ENCODE measurements around the gene GTF2B. TPM values are rescaled to one million over a fixed set of nuclear protein-coding genes. Genes with fewer than 3 reads are reported as not detected.
A peak's percentile ranks its signal among the peaks of the same experiment; 100 is the strongest.
"Not testable (repeated sequence)": the region's sequence is repeated elsewhere in the genome, so short reads cannot be mapped to it uniquely, and the experiment has no call there.

Gene GTF2B
- total and polyA plus RNA-seq, 2 donors (not counting 1 experiment from before 2014, with no cell fraction given): 37.8 to 42.2 TPM

DNA sequence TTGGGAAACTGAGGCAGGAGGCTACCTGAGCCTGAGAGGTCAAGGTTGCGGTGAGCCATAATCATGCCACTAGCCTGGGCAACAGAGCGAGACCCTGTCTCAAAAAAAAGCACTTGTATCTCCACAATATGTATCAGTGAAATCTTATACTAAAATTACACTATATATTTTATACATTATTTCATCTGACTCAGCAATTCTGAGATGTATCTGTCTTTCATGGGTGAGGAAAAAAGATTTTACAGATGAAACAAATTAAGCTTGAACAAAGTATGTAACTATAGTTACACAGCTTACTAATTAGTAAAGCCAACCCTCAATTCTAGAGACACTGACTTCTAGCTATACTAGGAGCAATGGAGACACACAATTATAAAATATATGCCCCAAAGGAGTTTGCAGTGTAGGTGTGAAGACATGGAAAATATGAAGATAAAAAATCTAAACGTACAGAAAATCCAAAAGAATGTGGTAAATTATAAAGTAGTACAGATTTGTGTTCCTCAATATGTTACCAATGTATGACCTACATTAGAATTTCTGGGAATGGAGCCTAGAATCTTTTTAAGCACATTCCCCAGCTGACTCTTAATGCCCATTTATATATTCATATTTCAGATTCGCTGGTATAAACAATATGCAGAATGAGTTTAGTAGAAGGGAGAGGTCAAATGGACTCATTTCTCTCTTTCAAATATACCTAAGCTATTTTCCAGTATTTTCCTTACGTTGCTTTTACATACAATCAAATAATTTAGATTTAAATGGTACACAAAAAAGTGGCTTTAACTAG, 14.6 kb downstream of the GTF2B start:
- H3K79me2 ChIP-seq (ENCODE audit: control insufficient read depth, insufficient read depth, low read length): peaks cover 11% of the 10 kb centered on the region

DNA sequence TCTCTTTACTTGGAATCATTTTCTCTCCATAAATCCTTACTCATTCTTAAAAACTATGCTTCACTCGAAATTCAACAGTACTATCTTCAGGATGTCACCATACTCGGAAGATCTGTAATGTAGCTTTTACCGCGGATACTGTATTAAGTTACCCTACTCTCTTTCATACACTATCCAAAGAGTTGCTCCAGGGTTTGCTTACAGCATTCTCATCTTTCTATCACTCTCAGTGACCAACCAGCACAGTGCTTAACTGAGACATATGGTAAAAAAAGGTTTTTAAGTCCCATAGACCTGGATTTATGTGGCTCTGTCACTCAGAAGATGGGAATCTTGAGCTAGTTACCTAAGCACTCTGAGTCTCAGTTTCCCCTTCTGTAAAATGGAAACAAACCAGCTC, 15.8 kb downstream of the GTF2B start:
- H3K4me3 ChIP-seq (replicated peaks in 1 of 4; ENCODE audit: control extremely low read depth in 1 of 4, insufficient read depth in 1 of 4, low read depth in 3 of 4, low read length in 4 of 4): no peak overlapping the region
- H3K36me3 ChIP-seq (ENCODE audit: control insufficient read depth, insufficient read depth, low read length): no peaks in the 10 kb centered on the region
- no peaks in the 10 kb centered on the region for H3K27me3 ChIP-seq (ENCODE audit: control insufficient read depth, insufficient read depth, low read length)
- no peak for DNase-seq (ENCODE audit: low read depth in 2 of 2)
- no peak overlapping the region for H3K4me2 ChIP-seq (ENCODE audit: extremely low read depth, insufficient read depth, low read length)
- TF ChIP-seq EZH2 (IDR thresholded peaks at IDR 0.05; ENCODE audit: low read length, missing control alignments) (no peak), CTCF (conservative IDR thresholded peaks at IDR 0.05 in 1 of 2, IDR thresholded peaks at IDR 0.05 in 1 of 2; ENCODE audit: low read depth in 1 of 2, low read length in 2 of 2) (no peak)
- H3K9ac ChIP-seq (ENCODE audit: insufficient read depth, low read length): no peak overlapping the region
- no peak overlapping the region for H2AFZ ChIP-seq (ENCODE audit: low read length)
- H3K4me1 ChIP-seq (ENCODE audit: control insufficient read depth, extremely low read depth, insufficient read depth, low read length): no peaks in the 10 kb centered on the region
- no peaks in the 10 kb centered on the region for H4K20me1 ChIP-seq (ENCODE audit: control insufficient read depth, extremely low read depth, insufficient read depth, low read length)
- H3K79me2 ChIP-seq (ENCODE audit: control insufficient read depth, insufficient read depth, low read length): peaks cover 14% of the 10 kb centered on the region
- no peaks in the 10 kb centered on the region for H3K9me3 ChIP-seq (ENCODE audit: control insufficient read depth, insufficient read depth, low read depth, low read length)
- H3K27ac ChIP-seq (ENCODE audit: insufficient read depth, low read length): no peak overlapping the region

More for the DNA sequence above, 14.6 kb downstream of the GTF2B start:
- Histone ChIP-seq H3K27ac (ENCODE audit: insufficient read depth, low read length) (no peak overlapping the region), H2AFZ (ENCODE audit: low read length) (no peak overlapping the region), H3K9me3 (ENCODE audit: control insufficient read depth, insufficient read depth, low read depth, low read length) (no peaks in the 10 kb centered on the region), H3K9ac (ENCODE audit: insufficient read depth, low read length) (no peak overlapping the region), H3K27me3 (ENCODE audit: control insufficient read depth, insufficient read depth, low read length) (no peaks in the 10 kb centered on the region), H3K4me2 (ENCODE audit: extremely low read depth, insufficient read depth, low read length) (no peak overlapping the region), H3K36me3 (ENCODE audit: control insufficient read depth, insufficient read depth, low read length) (no peaks in the 10 kb centered on the region), H4K20me1 (ENCODE audit: control insufficient read depth, extremely low read depth, insufficient read depth, low read length) (no peaks in the 10 kb centered on the region), H3K4me3 (replicated peaks in 1 of 4; ENCODE audit: control extremely low read depth in 1 of 4, insufficient read depth in 1 of 4, low read depth in 3 of 4, low read length in 4 of 4) (no peak overlapping the region), H3K4me1 (ENCODE audit: control insufficient read depth, extremely low read depth, insufficient read depth, low read length) (no peaks in the 10 kb centered on the region)
- no peak for TF ChIP-seq EZH2 (IDR thresholded peaks at IDR 0.05; ENCODE audit: low read length, missing control alignments)
- TF ChIP-seq CTCF (conservative IDR thresholded peaks at IDR 0.05 in 1 of 2, IDR thresholded peaks at IDR 0.05 in 1 of 2; ENCODE audit: low read depth in 1 of 2, low read length in 2 of 2): no peak
- DNase-seq (ENCODE audit: low read depth in 2 of 2): peak in 1 of 2 donors; percentile 53

- H3K36me3 ChIP-seq (ENCODE audit: control insufficient read depth, insufficient read depth, low read length): no peaks in the 10 kb centered on the region
- H4K20me1 ChIP-seq (ENCODE audit: control insufficient read depth, extremely low read depth, insufficient read depth, low read length): no peaks in the 10 kb centered on the region
- H3K9me3 ChIP-seq (ENCODE audit: control insufficient read depth, insufficient read depth, low read depth, low read length): no peaks in the 10 kb centered on the region
- no peak overlapping the region for H3K4me3 ChIP-seq (replicated peaks in 1 of 4; ENCODE audit: control extremely low read depth in 1 of 4, insufficient read depth in 1 of 4, low read depth in 3 of 4, low read length in 4 of 4)
- no peak overlapping the region for H3K4me2 ChIP-seq (ENCODE audit: extremely low read depth, insufficient read depth, low read length)
- H3K9ac ChIP-seq (ENCODE audit: insufficient read depth, low read length): no peak overlapping the region
- peaks cover 16% of the 10 kb centered on the region for H3K79me2 ChIP-seq (ENCODE audit: control insufficient read depth, insufficient read depth, low read length)
- no peak overlapping the region for H2AFZ ChIP-seq (ENCODE audit: low read length)
- DNase-seq (ENCODE audit: low read depth in 2 of 2): peak; percentile 13 to 27
- no peak overlapping the region for H3K27ac ChIP-seq (ENCODE audit: insufficient read depth, low read length)
- H3K4me1 ChIP-seq (ENCODE audit: control insufficient read depth, extremely low read depth, insufficient read depth, low read length): no peaks in the 10 kb centered on the region
- TF ChIP-seq EZH2 (IDR thresholded peaks at IDR 0.05; ENCODE audit: low read length, missing control alignments): no peak
- TF ChIP-seq CTCF (conservative IDR thresholded peaks at IDR 0.05 in 1 of 2, IDR thresholded peaks at IDR 0.05 in 1 of 2; ENCODE audit: low read depth in 1 of 2, low read length in 2 of 2): no peak
- H3K27me3 ChIP-seq (ENCODE audit: control insufficient read depth, insufficient read depth, low read length): no peaks in the 10 kb centered on the region
These were observed 17.5 kb downstream of the GTF2B start for GRCh38 chr1:88873737-88874349.

- H3K9me3 ChIP-seq (ENCODE audit: control insufficient read depth, insufficient read depth, low read depth, low read length); H3K27me3 ChIP-seq (ENCODE audit: control insufficient read depth, insufficient read depth, low read length); H4K20me1 ChIP-seq (ENCODE audit: control insufficient read depth, extremely low read depth, insufficient read depth, low read length); H3K4me3 ChIP-seq (replicated peaks in 1 of 4; ENCODE audit: control extremely low read depth in 1 of 4, insufficient read depth in 1 of 4, low read depth in 3 of 4, low read length in 4 of 4); H2AFZ ChIP-seq (ENCODE audit: low read length); H3K27ac ChIP-seq (ENCODE audit: insufficient read depth, low read length); DNase-seq (ENCODE audit: low read depth in 2 of 2); H3K36me3 ChIP-seq (ENCODE audit: control insufficient read depth, insufficient read depth, low read length); H3K4me1 ChIP-seq (ENCODE audit: control insufficient read depth, extremely low read depth, insufficient read depth, low read length); H3K4me2 ChIP-seq (ENCODE audit: extremely low read depth, insufficient read depth, low read length); H3K9ac ChIP-seq (ENCODE audit: insufficient read depth, low read length): not testable (repeated sequence)
- peaks cover 22% of the 10 kb centered on the region for H3K79me2 ChIP-seq (ENCODE audit: control insufficient read depth, insufficient read depth, low read length)
These were observed 21.7 kb downstream of the GTF2B start for GRCh38 chr1:88869644-88870043.

All from fibroblast of lung (primary cell).